Measurements from ENCODE around the gene CASP9. TPM values are rescaled to one million over a fixed set of nuclear protein-coding genes. Genes with fewer than 3 reads are reported as not detected.

Gene CASP9
- total and polyA plus RNA-seq, 4 donors, result 7.6 to 25.3 (median 9.3) TPM

GRCh38 chr1:15509586-15509985 lies 14.4 kb downstream of the CASP9 start:
- Histone ChIP-seq H3K27me3 (ENCODE audit: control insufficient read depth in 1 of 2, insufficient read depth in 2 of 2, low read length in 1 of 2) (no peaks in the 10 kb centered on the region), H3K9me3 (ENCODE audit: control insufficient read depth, low read length) (no peaks in the 10 kb centered on the region), H3K4me3 (ENCODE audit: low read length in 2 of 2) (no peak overlapping the region), H3K4me1 (ENCODE audit: control insufficient read depth in 1 of 2, insufficient read depth in 2 of 2, low read length in 2 of 2) (no peaks in the 10 kb centered on the region), H3K36me3 (ENCODE audit: control insufficient read depth in 1 of 2, insufficient read depth in 2 of 2, low read length in 1 of 2) (peaks cover 0 to 2% of the 10 kb centered on the region in 2 donors), H3K27ac (ENCODE audit: low read depth in 1 of 2, low read length in 2 of 2) (no peak overlapping the region)
- no peak for ATAC-seq (ENCODE audit: low FRiP score)
- no peak for DNase-seq
- WGBS, 2 donors, result 82% methylated on average over 7 of the region's 7 CpGs
- intact Hi-C loops (cut with DNase I), result no loop called here

- Histone ChIP-seq H3K36me3 (ENCODE audit: control insufficient read depth in 1 of 2, insufficient read depth in 2 of 2, low read length in 1 of 2) (peaks cover 0 to 2% of the 10 kb centered on the region in 2 donors), H3K27me3 (ENCODE audit: control insufficient read depth in 1 of 2, insufficient read depth in 2 of 2, low read length in 1 of 2) (no peaks in the 10 kb centered on the region), H3K4me3 (ENCODE audit: low read length in 2 of 2) (no peak overlapping the region), H3K9me3 (ENCODE audit: control insufficient read depth, low read length) (no peaks in the 10 kb centered on the region), H3K4me1 (ENCODE audit: control insufficient read depth in 1 of 2, insufficient read depth in 2 of 2, low read length in 2 of 2) (no peaks in the 10 kb centered on the region), H3K27ac (ENCODE audit: low read depth in 1 of 2, low read length in 2 of 2) (no peak overlapping the region)
- peak in 1 of 2 donors; percentile 30 for DNase-seq
- ATAC-seq (ENCODE audit: low FRiP score), result no peak
- intact Hi-C loops (cut with DNase I), result no loop called here
- WGBS, 2 donors, result 87 to 92% methylated on average over 12 of the region's 12 CpGs
Observed at GRCh38 chr1:15508700-15509487, 15.1 kb downstream of the CASP9 start.

GRCh38 chr1:15507278-15507677 lies 16.7 kb downstream of the CASP9 start:
- H3K4me3 ChIP-seq (ENCODE audit: low read length in 2 of 2), result no peak overlapping the region
- H3K27me3 ChIP-seq (ENCODE audit: control insufficient read depth in 1 of 2, insufficient read depth in 2 of 2, low read length in 1 of 2), result no peaks in the 10 kb centered on the region
- H3K4me1 ChIP-seq (ENCODE audit: control insufficient read depth in 1 of 2, insufficient read depth in 2 of 2, low read length in 2 of 2), result no peaks in the 10 kb centered on the region
- H3K9me3 ChIP-seq (ENCODE audit: control insufficient read depth, low read length), result no peaks in the 10 kb centered on the region
- ATAC-seq (ENCODE audit: low FRiP score), result no peak
- intact Hi-C loops (cut with DNase I), result no loop called here
- peaks cover 0 to 5% of the 10 kb centered on the region in 2 donors for H3K36me3 ChIP-seq (ENCODE audit: control insufficient read depth in 1 of 2, insufficient read depth in 2 of 2, low read length in 1 of 2)
- H3K27ac ChIP-seq (ENCODE audit: low read depth in 1 of 2, low read length in 2 of 2), result no peak overlapping the region
- peak in 1 of 2 donors; percentile 27 for DNase-seq
- 89 to 92% methylated on average over 5 of the region's 5 CpGs for WGBS, 2 donors

GRCh38 chr1:15506831-15507230 lies 17.2 kb downstream of the CASP9 start:
- 95 to 96% methylated on average over 17 of the region's 17 CpGs for WGBS, 2 donors
- Histone ChIP-seq H3K27me3 (ENCODE audit: control insufficient read depth in 1 of 2, insufficient read depth in 2 of 2, low read length in 1 of 2) (no peaks in the 10 kb centered on the region), H3K4me3 (ENCODE audit: low read length in 2 of 2) (no peak overlapping the region), H3K9me3 (ENCODE audit: control insufficient read depth, low read length) (no peaks in the 10 kb centered on the region), H3K36me3 (ENCODE audit: control insufficient read depth in 1 of 2, insufficient read depth in 2 of 2, low read length in 1 of 2) (peaks cover 0 to 5% of the 10 kb centered on the region in 2 donors), H3K27ac (ENCODE audit: low read depth in 1 of 2, low read length in 2 of 2) (no peak overlapping the region), H3K4me1 (ENCODE audit: control insufficient read depth in 1 of 2, insufficient read depth in 2 of 2, low read length in 2 of 2) (no peaks in the 10 kb centered on the region)
- DNase-seq (peak in 1 of 2 donors; percentile 57), ATAC-seq (ENCODE audit: low FRiP score) (no peak)
- intact Hi-C loops (cut with DNase I), result no loop called here

GRCh38 chr1:15504436-15504835 lies 19.6 kb downstream of the CASP9 start:
- Histone ChIP-seq H3K4me3 (ENCODE audit: low read length in 2 of 2) (no peak overlapping the region), H3K36me3 (ENCODE audit: control insufficient read depth in 1 of 2, insufficient read depth in 2 of 2, low read length in 1 of 2) (peaks cover 0 to 6% of the 10 kb centered on the region in 2 donors), H3K27me3 (ENCODE audit: control insufficient read depth in 1 of 2, insufficient read depth in 2 of 2, low read length in 1 of 2) (no peaks in the 10 kb centered on the region), H3K4me1 (ENCODE audit: control insufficient read depth in 1 of 2, insufficient read depth in 2 of 2, low read length in 2 of 2) (no peaks in the 10 kb centered on the region), H3K27ac (ENCODE audit: low read depth in 1 of 2, low read length in 2 of 2) (no peak overlapping the region), H3K9me3 (ENCODE audit: control insufficient read depth, low read length) (no peaks in the 10 kb centered on the region)
- DNase-seq (peak in 1 of 2 donors; percentile 51), ATAC-seq (ENCODE audit: low FRiP score) (no peak)
- intact Hi-C loops (cut with DNase I), result no loop called here
- WGBS, 2 donors, result 93 to 95% methylated on average over 4 of the region's 4 CpGs

- WGBS, 2 donors, result 81% methylated on average over 17 of the region's 17 CpGs
- no peaks in the 10 kb centered on the region for H3K4me1 ChIP-seq (ENCODE audit: control insufficient read depth in 1 of 2, insufficient read depth in 2 of 2, low read length in 2 of 2)
- no peaks in the 10 kb centered on the region for H3K9me3 ChIP-seq (ENCODE audit: control insufficient read depth, low read length)
- H3K27ac ChIP-seq (ENCODE audit: low read depth in 1 of 2, low read length in 2 of 2), result no peak overlapping the region
- H3K36me3 ChIP-seq (ENCODE audit: control insufficient read depth in 1 of 2, insufficient read depth in 2 of 2, low read length in 1 of 2), result peaks cover 0 to 5% of the 10 kb centered on the region in 2 donors
- no peaks in the 10 kb centered on the region for H3K27me3 ChIP-seq (ENCODE audit: control insufficient read depth in 1 of 2, insufficient read depth in 2 of 2, low read length in 1 of 2)
- ATAC-seq (ENCODE audit: low FRiP score) (no peak), DNase-seq (peak in 1 of 2 donors; percentile 57)
- intact Hi-C loops (cut with DNase I), result no loop called here
- H3K4me3 ChIP-seq (ENCODE audit: low read length in 2 of 2), result no peak overlapping the region
Observed at GRCh38 chr1:15501208-15502032, 22.6 kb downstream of the CASP9 start.

GRCh38 chr1:15500184-15501178 lies 23.5 kb downstream of the CASP9 start:
- Histone ChIP-seq H3K27ac (ENCODE audit: low read depth in 1 of 2, low read length in 2 of 2) (no peak overlapping the region), H3K4me1 (ENCODE audit: control insufficient read depth in 1 of 2, insufficient read depth in 2 of 2, low read length in 2 of 2) (no peaks in the 10 kb centered on the region), H3K9me3 (ENCODE audit: control insufficient read depth, low read length) (no peaks in the 10 kb centered on the region), H3K27me3 (ENCODE audit: control insufficient read depth in 1 of 2, insufficient read depth in 2 of 2, low read length in 1 of 2) (no peaks in the 10 kb centered on the region), H3K4me3 (ENCODE audit: low read length in 2 of 2) (no peak overlapping the region), H3K36me3 (ENCODE audit: control insufficient read depth in 1 of 2, insufficient read depth in 2 of 2, low read length in 1 of 2) (peaks cover 0 to 4% of the 10 kb centered on the region in 2 donors)
- WGBS, 2 donors, result 81 to 86% methylated on average over 19 of the region's 19 CpGs
- intact Hi-C loops (cut with DNase I), result no loop called here
- ATAC-seq (ENCODE audit: low FRiP score) (no peak), DNase-seq (no peak)

GRCh38 chr1:15493869-15494390 lies 30.1 kb downstream of the CASP9 start:
- no peak overlapping the region for H3K27ac ChIP-seq (ENCODE audit: low read depth in 1 of 2, low read length in 2 of 2)
- intact Hi-C loops (cut with DNase I), result no loop called here
- WGBS, 2 donors, result 93 to 97% methylated on average over 9 of the region's 9 CpGs
- H3K27me3 ChIP-seq (ENCODE audit: control insufficient read depth in 1 of 2, insufficient read depth in 2 of 2, low read length in 1 of 2), result no peaks in the 10 kb centered on the region
- H3K4me1 ChIP-seq (ENCODE audit: control insufficient read depth in 1 of 2, insufficient read depth in 2 of 2, low read length in 2 of 2), result no peaks in the 10 kb centered on the region
- H3K4me3 ChIP-seq (ENCODE audit: low read length in 2 of 2), result no peak overlapping the region
- DNase-seq, result no peak
- H3K9me3 ChIP-seq (ENCODE audit: control insufficient read depth, low read length), result no peaks in the 10 kb centered on the region
- peaks cover 0 to 7% of the 10 kb centered on the region in 2 donors for H3K36me3 ChIP-seq (ENCODE audit: control insufficient read depth in 1 of 2, insufficient read depth in 2 of 2, low read length in 1 of 2)
- ATAC-seq (ENCODE audit: low FRiP score), result no peak
